ENCODE measurements around the gene UBA1. TPM values are rescaled to one million over a fixed set of nuclear protein-coding genes. Genes with fewer than 3 reads are reported as not detected.
A peak's percentile ranks its signal among the peaks of the same experiment; 100 is the strongest.

UBA1 gene
- total and polyA plus RNA-seq, 2 of the 8 experiments (the other 6 are each of a cell fraction or from before 2014, with no cell fraction given), result 313 to 458 TPM

GRCh38 chrX:47217852-47218279 lies 24.2 kb downstream of the UBA1 start:
- Histone ChIP-seq H2BK15ac (ENCODE audit: low read length) (no peak overlapping the region), H3K4ac (replicated peaks; ENCODE audit: insufficient read length, low read depth, low read length) (no peak overlapping the region), H3K36me3 (ENCODE audit: control insufficient read depth in 2 of 4, insufficient read depth in 4 of 4, low read length in 3 of 4) (peaks cover 10 to 36% (median 23%) of the 10 kb centered on the region in 4 experiments; a peak in 7 of 8 replicates), H3K14ac (ENCODE audit: insufficient read length) (no peak overlapping the region), H4K8ac (ENCODE audit: extremely low read depth, insufficient read depth, low read length) (peak overlapping the region; percentile 95; the same call in 1 of the 2 replicates), H3K27me3 (replicated peaks in 1 of 4; ENCODE audit: control insufficient read depth in 3 of 4, extremely low read depth in 1 of 4, insufficient read depth in 3 of 4, low read length in 3 of 4) (no peaks in the 10 kb centered on the region), H3K23ac (ENCODE audit: insufficient read length) (no peak overlapping the region), H3K9ac (replicated peaks in 1 of 4; ENCODE audit: extremely low read depth in 1 of 4, low read depth in 3 of 4, low read length in 3 of 4) (peak overlapping the region; percentile 94 to 98 (median 96)), H2BK5ac (ENCODE audit: low read depth, low read length) (peak overlapping the region; percentile 97), H3K27ac (ENCODE audit: low read depth, low read length) (peak overlapping the region; percentile 100), H2BK120ac (replicated peaks; ENCODE audit: low read depth, low read length) (no peak overlapping the region), H3K4me2 (ENCODE audit: insufficient read depth in 1 of 2, low read depth in 2 of 2, low read length in 2 of 2) (peak overlapping the region; percentile 87 to 88), H3K4me1 (replicated peaks in 1 of 4; ENCODE audit: control insufficient read depth in 3 of 4, insufficient read depth in 4 of 4, low read length in 3 of 4) (peaks cover 0 to 8% (median 3%) of the 10 kb centered on the region in 4 experiments; a peak in 6 of 7 replicates), H3K23me2 (ENCODE audit: low read depth, low read length) (peaks cover 8% of the 10 kb centered on the region; the same call in 1 of the 2 replicates), H3K4me3 (ENCODE audit: extremely low read depth in 1 of 4, insufficient read depth in 2 of 4, low read depth in 3 of 4, low read length in 4 of 4) (peak overlapping the region; percentile 88 to 98 (median 94)), H2BK12ac (ENCODE audit: low read depth, low read length) (no peak overlapping the region; the same call in 1 of the 2 replicates), H2AFZ (ENCODE audit: low read length) (peak overlapping the region; percentile 48), H4K91ac (replicated peaks; ENCODE audit: insufficient read length, low read length) (no peak overlapping the region), H4K5ac (ENCODE audit: insufficient read length, low read depth, low read length) (peak overlapping the region; percentile 97), H3K79me1 (ENCODE audit: low read depth, low read length) (peaks cover 2% of the 10 kb centered on the region; the same call in 1 of the 2 replicates), H2BK20ac (ENCODE audit: low read length) (no peak overlapping the region), H2AK5ac (ENCODE audit: low read depth, low read length) (no peak overlapping the region), H3K79me2 (ENCODE audit: control insufficient read depth in 1 of 2, insufficient read depth in 2 of 2, low read length in 2 of 2) (peaks cover 21 to 40% of the 10 kb centered on the region in 2 experiments), H3K56ac (replicated peaks; ENCODE audit: insufficient read length, low read depth, low read length) (no peak overlapping the region), H4K20me1 (replicated peaks in 1 of 2; ENCODE audit: control insufficient read depth in 1 of 2, insufficient read depth in 2 of 2, low read length in 2 of 2) (peaks cover 13 to 31% of the 10 kb centered on the region in 2 experiments), H3K9me3 (ENCODE audit: insufficient read depth in 2 of 2, low read depth in 1 of 2, low read length in 1 of 2) (no peaks in the 10 kb centered on the region), H3K18ac (ENCODE audit: extremely low read depth, low read length) (peak overlapping the region; percentile 97; the same call in 1 of the 2 replicates)
- DNase-seq (ENCODE audit: low read depth in 1 of 2, low spot score in 2 of 2) (peak; percentile 90 to 91), FAIRE-seq (peak; percentile 94)
- WGBS, 2 experiments (ENCODE audit: extremely low coverage in 1 of 2, insufficient coverage in 1 of 2, insufficient read length in 1 of 2, insufficient replicate concordance in 2 of 2, low coverage in 1 of 2, low lambda C conversion rate in 2 of 2, missing lambda C conversion rate in 1 of 2), result 0% methylated on average over 15 of the region's 31 CpGs; no CpG with 5 or more reads in 1 of the 2 experiments
- peak; percentile 19; the same call in 1 of the 2 replicates for TF ChIP-seq SP2 (IDR thresholded peaks at IDR 0.05; ENCODE audit: low read length)
- peak in 1 of 2 experiments; percentile 72; a peak in 1 of 3 replicates for TF ChIP-seq POLR2A (IDR thresholded peaks at IDR 0.05; ENCODE audit: control extremely low read depth in 1 of 2, low read depth in 2 of 2, low read length in 2 of 2)
- peak; percentile 22 for TF ChIP-seq POLR2AphosphoS5 (IDR thresholded peaks at IDR 0.05; ENCODE audit: low read depth, low read length)
- TF ChIP-seq MAFK (IDR thresholded peaks at IDR 0.05; ENCODE audit: low read depth, low read length), result no peak
- peak; percentile 58; the same call in 1 of the 2 replicates for TF ChIP-seq SP1 (IDR thresholded peaks at IDR 0.05; ENCODE audit: low read depth, low read length)
- no peak for TF ChIP-seq RXRA (IDR thresholded peaks at IDR 0.05; ENCODE audit: insufficient read depth, low read depth, low read length)
- no peak for TF ChIP-seq BRCA1 (IDR thresholded peaks at IDR 0.05; ENCODE audit: low read depth, low read length)
- no peak for TF ChIP-seq SIRT6 (IDR thresholded peaks at IDR 0.05; ENCODE audit: low read length)
- TF ChIP-seq BCL11A (IDR thresholded peaks at IDR 0.05; ENCODE audit: low read depth in 2 of 2, low read length in 2 of 2), result no peak
- no peak for TF ChIP-seq BACH1 (IDR thresholded peaks at IDR 0.05; ENCODE audit: low read length)
- ChIA-PET POLR2A (ENCODE audit: partially characterized antibody) (interaction anchor here (0.6 to 6.1 kb wide), 24 partner anchors 9 to 356 kb away, joined by 3 to 63 read pairs (median 4); partner anchors contain the start of genes NDUFB11, RBM10 and USP11), CTCF (ENCODE audit: partially characterized antibody) (interaction anchor here (0.6 to 2.3 kb wide), 4 partner anchors 12 to 167 kb away, joined by 3 to 7 read pairs (median 3); no protein-coding TSS in a partner anchor)

Data from H1 (cell line).